Measurements from ENCODE around the gene NXT1.

- TF ChIP-seq EP300 (IDR thresholded peaks at IDR 0.05): no peak
- no peak for TF ChIP-seq POLR2A (IDR thresholded peaks at IDR 0.05)
- TF ChIP-seq, protein P1, sequence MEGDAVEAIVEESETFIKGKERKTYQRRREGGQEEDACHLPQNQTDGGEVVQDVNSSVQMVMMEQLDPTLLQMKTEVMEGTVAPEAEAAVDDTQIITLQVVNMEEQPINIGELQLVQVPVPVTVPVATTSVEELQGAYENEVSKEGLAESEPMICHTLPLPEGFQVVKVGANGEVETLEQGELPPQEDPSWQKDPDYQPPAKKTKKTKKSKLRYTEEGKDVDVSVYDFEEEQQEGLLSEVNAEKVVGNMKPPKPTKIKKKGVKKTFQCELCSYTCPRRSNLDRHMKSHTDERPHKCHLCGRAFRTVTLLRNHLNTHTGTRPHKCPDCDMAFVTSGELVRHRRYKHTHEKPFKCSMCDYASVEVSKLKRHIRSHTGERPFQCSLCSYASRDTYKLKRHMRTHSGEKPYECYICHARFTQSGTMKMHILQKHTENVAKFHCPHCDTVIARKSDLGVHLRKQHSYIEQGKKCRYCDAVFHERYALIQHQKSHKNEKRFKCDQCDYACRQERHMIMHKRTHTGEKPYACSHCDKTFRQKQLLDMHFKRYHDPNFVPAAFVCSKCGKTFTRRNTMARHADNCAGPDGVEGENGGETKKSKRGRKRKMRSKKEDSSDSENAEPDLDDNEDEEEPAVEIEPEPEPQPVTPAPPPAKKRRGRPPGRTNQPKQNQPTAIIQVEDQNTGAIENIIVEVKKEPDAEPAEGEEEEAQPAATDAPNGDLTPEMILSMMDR (IDR thresholded peaks at IDR 0.05): no peak
- TF ChIP-seq POLR2AphosphoS5 (IDR thresholded peaks at IDR 0.05): no peak
Measured at GRCh38 chr20:23304616-23305015, 46.0 kb upstream of the NXT1 start.

All from gastroesophageal sphincter (tissue), 3 donors.